ENCODE results near the gene ITM2B.
A peak's percentile ranks its signal among the peaks of the same experiment; 100 is the strongest.

The ITM2B gene

GRCh38 chr13:48231933-48232332 lies 1.1 kb upstream of the ITM2B start:
- Histone ChIP-seq H3K9me3 (ENCODE audit: control insufficient read depth, insufficient read depth, low read length) (no peaks in the 10 kb centered on the region), H3K36me3 (ENCODE audit: control insufficient read depth, low read length) (peaks cover 20% of the 10 kb centered on the region), H3K4me1 (ENCODE audit: control insufficient read depth, low read length) (peaks cover 36% of the 10 kb centered on the region), H3K27me3 (ENCODE audit: control insufficient read depth, low read length) (peaks cover 22% of the 10 kb centered on the region), H3K4me2 (ENCODE audit: low read length) (peak overlapping the region; percentile 83; the same call in 1 of the 2 replicates), H4K20me1 (ENCODE audit: control insufficient read depth, insufficient read depth, low read depth, low read length) (peaks cover 2% of the 10 kb centered on the region; the same call in 1 of the 2 replicates), H3K4me3 (ENCODE audit: low read length) (no peak overlapping the region), H3K79me2 (ENCODE audit: control insufficient read depth, low read length) (peaks cover 37% of the 10 kb centered on the region), H3K9me2 (replicated peaks; ENCODE audit: control insufficient read depth, low read length) (no peaks in the 10 kb centered on the region), H3F3A (ENCODE audit: control insufficient read depth, insufficient read depth) (peaks cover 6% of the 10 kb centered on the region), H3K27ac (ENCODE audit: low read depth, low read length) (no peak overlapping the region)
- TF ChIP-seq, protein P1, sequence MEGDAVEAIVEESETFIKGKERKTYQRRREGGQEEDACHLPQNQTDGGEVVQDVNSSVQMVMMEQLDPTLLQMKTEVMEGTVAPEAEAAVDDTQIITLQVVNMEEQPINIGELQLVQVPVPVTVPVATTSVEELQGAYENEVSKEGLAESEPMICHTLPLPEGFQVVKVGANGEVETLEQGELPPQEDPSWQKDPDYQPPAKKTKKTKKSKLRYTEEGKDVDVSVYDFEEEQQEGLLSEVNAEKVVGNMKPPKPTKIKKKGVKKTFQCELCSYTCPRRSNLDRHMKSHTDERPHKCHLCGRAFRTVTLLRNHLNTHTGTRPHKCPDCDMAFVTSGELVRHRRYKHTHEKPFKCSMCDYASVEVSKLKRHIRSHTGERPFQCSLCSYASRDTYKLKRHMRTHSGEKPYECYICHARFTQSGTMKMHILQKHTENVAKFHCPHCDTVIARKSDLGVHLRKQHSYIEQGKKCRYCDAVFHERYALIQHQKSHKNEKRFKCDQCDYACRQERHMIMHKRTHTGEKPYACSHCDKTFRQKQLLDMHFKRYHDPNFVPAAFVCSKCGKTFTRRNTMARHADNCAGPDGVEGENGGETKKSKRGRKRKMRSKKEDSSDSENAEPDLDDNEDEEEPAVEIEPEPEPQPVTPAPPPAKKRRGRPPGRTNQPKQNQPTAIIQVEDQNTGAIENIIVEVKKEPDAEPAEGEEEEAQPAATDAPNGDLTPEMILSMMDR (IDR thresholded peaks at IDR 0.05; ENCODE audit: low read depth, low read length, poor library complexity, severe bottlenecking) = no peak
- TF ChIP-seq EZH2phosphoT487 (IDR thresholded peaks at IDR 0.05; ENCODE audit: borderline replicate concordance, low read length) = no peak

DNA sequence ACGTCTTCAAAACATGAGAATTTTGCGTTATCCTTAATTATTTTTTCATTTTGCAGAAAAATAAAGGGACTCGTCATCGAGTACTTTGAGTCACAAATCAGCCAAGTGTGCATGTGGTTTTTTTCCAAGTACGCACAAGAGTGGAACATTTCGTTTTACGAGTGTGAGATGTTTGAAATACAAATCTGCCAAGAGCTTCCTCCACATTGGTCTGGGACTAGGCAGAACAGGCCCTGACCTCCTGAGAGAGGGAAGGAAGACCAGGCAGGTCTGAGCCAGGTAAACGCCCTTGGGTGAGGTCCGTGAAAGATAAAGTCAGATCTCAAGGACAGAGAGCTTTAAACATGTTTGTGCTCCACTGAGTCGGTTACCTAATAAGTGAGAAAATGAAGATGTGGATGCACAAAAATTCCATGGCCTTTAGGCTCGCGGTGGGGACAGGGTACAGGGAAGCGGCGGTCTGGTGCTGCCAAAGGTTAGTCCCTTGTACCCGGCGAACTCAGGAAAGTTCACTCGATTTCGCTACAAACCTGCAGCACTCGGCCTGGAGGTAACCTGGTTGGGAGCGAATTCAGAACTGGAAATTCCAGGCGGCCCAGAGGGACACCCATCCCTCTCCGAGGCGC lies 473 bp upstream of the ITM2B start:
- H3K27ac ChIP-seq (ENCODE audit: low read depth, low read length) = no peak overlapping the region
- H3K9me3 ChIP-seq (ENCODE audit: control insufficient read depth, insufficient read depth, low read length) = no peaks in the 10 kb centered on the region
- H4K20me1 ChIP-seq (ENCODE audit: control insufficient read depth, insufficient read depth, low read depth, low read length) = peaks cover 8% of the 10 kb centered on the region
- no peaks in the 10 kb centered on the region for H3K9me2 ChIP-seq (replicated peaks; ENCODE audit: control insufficient read depth, low read length)
- peaks cover 7% of the 10 kb centered on the region for H3F3A ChIP-seq (ENCODE audit: control insufficient read depth, insufficient read depth)
- peaks cover 24% of the 10 kb centered on the region for H3K36me3 ChIP-seq (ENCODE audit: control insufficient read depth, low read length)
- H3K4me3 ChIP-seq (ENCODE audit: low read length) = peak overlapping the region; percentile 99
- H3K27me3 ChIP-seq (ENCODE audit: control insufficient read depth, low read length) = peaks cover 22% of the 10 kb centered on the region
- TF ChIP-seq EZH2phosphoT487 (IDR thresholded peaks at IDR 0.05; ENCODE audit: borderline replicate concordance, low read length) = no peak
- TF ChIP-seq, protein P1 (IDR thresholded peaks at IDR 0.05; ENCODE audit: low read depth, low read length, poor library complexity, severe bottlenecking) = no peak
- H3K4me1 ChIP-seq (ENCODE audit: control insufficient read depth, low read length) = peaks cover 42% of the 10 kb centered on the region
- peak overlapping the region; percentile 83 for H3K4me2 ChIP-seq (ENCODE audit: low read length)
- peaks cover 43% of the 10 kb centered on the region for H3K79me2 ChIP-seq (ENCODE audit: control insufficient read depth, low read length)

DNA sequence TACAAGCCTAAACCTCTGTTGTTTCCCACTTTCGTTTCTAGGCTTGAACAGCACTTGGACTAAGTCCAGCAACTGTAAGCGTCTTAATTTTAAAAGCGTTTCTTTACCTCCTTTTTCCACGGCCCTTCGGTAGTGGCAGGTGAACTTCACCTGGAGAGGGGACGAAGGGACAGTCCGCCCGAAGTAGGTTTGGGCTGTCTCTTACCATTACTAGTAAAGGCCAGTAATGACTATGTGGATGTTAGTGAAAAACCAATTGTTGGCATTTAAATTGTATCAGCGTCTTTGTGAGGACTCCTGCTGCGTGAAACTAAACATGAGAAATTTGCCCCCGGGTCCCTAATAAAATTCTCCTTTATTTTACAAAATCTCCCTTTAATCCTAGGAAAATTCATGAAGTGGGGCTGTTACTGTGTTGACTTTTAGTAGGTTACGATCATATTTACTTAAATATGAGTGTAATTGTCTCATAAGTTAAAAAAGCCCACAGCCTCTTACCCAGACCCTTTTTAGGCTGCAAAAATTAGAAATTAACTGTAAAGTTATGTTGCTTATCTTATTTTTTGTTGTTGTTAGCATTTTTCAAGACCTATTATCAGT lies 983 bp downstream of the ITM2B start:
- H3K79me2 ChIP-seq (ENCODE audit: control insufficient read depth, low read length) = peaks cover 54% of the 10 kb centered on the region
- H4K20me1 ChIP-seq (ENCODE audit: control insufficient read depth, insufficient read depth, low read depth, low read length) = peaks cover 17% of the 10 kb centered on the region
- peak overlapping the region; percentile 83 for H3K4me2 ChIP-seq (ENCODE audit: low read length)
- no peaks in the 10 kb centered on the region for H3K9me2 ChIP-seq (replicated peaks; ENCODE audit: control insufficient read depth, low read length)
- TF ChIP-seq, protein P1 (IDR thresholded peaks at IDR 0.05; ENCODE audit: low read depth, low read length, poor library complexity, severe bottlenecking) = no peak
- no peak for TF ChIP-seq EZH2phosphoT487 (IDR thresholded peaks at IDR 0.05; ENCODE audit: borderline replicate concordance, low read length)
- H3K9me3 ChIP-seq (ENCODE audit: control insufficient read depth, insufficient read depth, low read length) = no peaks in the 10 kb centered on the region
- peaks cover 7% of the 10 kb centered on the region for H3F3A ChIP-seq (ENCODE audit: control insufficient read depth, insufficient read depth)
- peaks cover 29% of the 10 kb centered on the region for H3K36me3 ChIP-seq (ENCODE audit: control insufficient read depth, low read length)
- peaks cover 15% of the 10 kb centered on the region for H3K27me3 ChIP-seq (ENCODE audit: control insufficient read depth, low read length)
- H3K4me3 ChIP-seq (ENCODE audit: low read length) = peak overlapping the region; percentile 99
- peaks cover 44% of the 10 kb centered on the region for H3K4me1 ChIP-seq (ENCODE audit: control insufficient read depth, low read length)
- peak overlapping the region; percentile 62 for H3K27ac ChIP-seq (ENCODE audit: low read depth, low read length)

All from DOHH2 (cell line).